K562 (cell line): Measurements from ENCODE around the gene TRNAU1AP. TPM values are rescaled to one million over a fixed set of nuclear protein-coding genes. Genes with fewer than 3 reads are reported as not detected.

Source experiments
- ATF3 ChIP-seq, 2 experiments: fragments of 450-650 bp in 1 of 2; sonication (generic) in 1 of 2; formaldehyde crosslinking in 1 of 2; IDR thresholded peaks in 1 of 2; conservative IDR thresholded peaks in 1 of 2; 2 replicates each; pipeline versions ENCODE4 v1.6.1 to v1.8.1; 2016 to 2023; ENCODE audit warnings: mild to moderate bottlenecking in 2 of 2, moderate library complexity in 2 of 2, inconsistent platforms in 1 of 2, missing genetic modification reagents in 1 of 2
- BRD4 ChIP-seq: fragments of 200-600 bp; sonication (generic); IDR thresholded peaks from 2 replicates; pipeline ENCODE4 v1.6.1; 2017; ENCODE audit warnings: inconsistent platforms
- BRF2 ChIP-seq: IDR thresholded peaks from 3 replicates; pipeline ENCODE4 v1.6.1; 2011; ENCODE audit warnings: borderline replicate concordance, mild to moderate bottlenecking; ENCODE audit not compliant: insufficient read length, insufficient read depth
- CREB1 ChIP-seq, 2 experiments: sonication (generic) in 1 of 2; formaldehyde crosslinking in 1 of 2; IDR thresholded peaks; 2 replicates each; pipeline versions ENCODE4 v1.6.1 to v1.8.0; 2012 to 2022; ENCODE audit warnings: inconsistent platforms in 1 of 2, mild to moderate bottlenecking in 1 of 2, missing genetic modification reagents in 1 of 2, moderate library complexity in 1 of 2
- DDX20 ChIP-seq: fragments of 450-650 bp; IDR thresholded peaks from 2 replicates; pipeline ENCODE4 v1.6.1; 2016; ENCODE audit warnings: missing genetic modification characterization, low read depth, mild to moderate bottlenecking, missing compliant biosample characterization, moderate library complexity
- ESRRB ChIP-seq: fragments of 250-450 bp; sonication (Bioruptor Pico); IDR thresholded peaks from 2 replicates; pipeline ENCODE4 v1.5.0; 2020; ENCODE audit warnings: mild to moderate bottlenecking, moderate library complexity, borderline replicate concordance
- FOXK2 ChIP-seq, 2 experiments: fragments of 450-650 bp; IDR thresholded peaks in 1 of 2; conservative IDR thresholded peaks in 1 of 2; 2 replicates each; pipeline ENCODE4 v1.6.1; 2016; ENCODE audit warnings: low read depth in 2 of 2, mild to moderate bottlenecking in 1 of 2
- GTF3C2 ChIP-seq: IDR thresholded peaks from 3 replicates; pipeline ENCODE4 v1.6.1; 2011; ENCODE audit warnings: borderline replicate concordance, mild to moderate bottlenecking, moderate library complexity; ENCODE audit not compliant: insufficient read length; ENCODE audit errors: extremely low read depth
- KLF6 ChIP-seq: fragments of 250-450 bp; sonication (Bioruptor Pico); IDR thresholded peaks from 2 replicates; pipeline ENCODE4 v1.4.0; 2020; ENCODE audit warnings: mild to moderate bottlenecking, moderate library complexity, borderline replicate concordance
- MCM5 ChIP-seq: fragments of 450-650 bp; IDR thresholded peaks from 2 replicates; pipeline ENCODE4 v1.6.1; 2016; ENCODE audit warnings: low read depth
- NCOA6 ChIP-seq: fragments of 450-650 bp; IDR thresholded peaks from 2 replicates; pipeline ENCODE4 v1.6.1; 2017; ENCODE audit warnings: mild to moderate bottlenecking
- NFE2 ChIP-seq: IDR thresholded peaks from 2 replicates; pipeline ENCODE4 v1.6.1; 2014; ENCODE audit warnings: antibody characterized with exemption, low read depth
- PATZ1 ChIP-seq: fragments of 250-450 bp; sonication (Bioruptor Pico); IDR thresholded peaks from 2 replicates; pipeline ENCODE4 v1.5.0; 2020; ENCODE audit warnings: mild to moderate bottlenecking, borderline replicate concordance
- PRPF4 ChIP-seq: fragments of 200-400 bp; formaldehyde crosslinking; IDR thresholded peaks from one replicate; pipeline ENCODE4 v1.6.1; 2017; ENCODE audit warnings: low read length, low read depth, mild to moderate bottlenecking; ENCODE audit not compliant: insufficient read depth, poor library complexity, severe bottlenecking
- SMARCC2 ChIP-seq: fragments of 450-650 bp; IDR thresholded peaks from 2 replicates; pipeline ENCODE4 v1.6.1; 2017; ENCODE audit warnings: antibody characterized with exemption, moderate library complexity, mild to moderate bottlenecking, low read depth
- ZC3H4 ChIP-seq: sonication (generic); formaldehyde crosslinking; IDR thresholded peaks from 2 replicates; pipeline ENCODE4 v1.9.0; 2021; ENCODE audit warnings: missing genetic modification reagents, borderline replicate concordance
- ZNF121 ChIP-seq: sonication (generic); formaldehyde crosslinking; conservative IDR thresholded peaks from 2 replicates; pipeline ENCODE4 v1.8.0; 2022; ENCODE audit warnings: missing genetic modification reagents
- ZNF133 ChIP-seq: fragments of 250-450 bp; sonication (Bioruptor Pico); IDR thresholded peaks from 2 replicates; pipeline ENCODE4 v1.4.0; 2020; ENCODE audit warnings: mild to moderate bottlenecking
- ZNF384 ChIP-seq: IDR thresholded peaks from 2 replicates; pipeline ENCODE4 v1.6.1; 2012; ENCODE audit warnings: low read depth, low read length, improper control_type of control experiment
- ZNF436 ChIP-seq: fragments of 250-450, 450-650 bp; sonication (Bioruptor Pico); formaldehyde crosslinking; IDR thresholded peaks from 2 replicates; pipeline ENCODE4 v1.7.0; 2020; ENCODE audit warnings: mild to moderate bottlenecking
- ZNF76 ChIP-seq: fragments of 250-450 bp; sonication (Bioruptor Pico); IDR thresholded peaks from 2 replicates; pipeline ENCODE4 v1.4.0; 2020; ENCODE audit warnings: mild to moderate bottlenecking, moderate library complexity, borderline replicate concordance
- polyA plus RNA-seq, 8 experiments: library from polyadenylated mRNA; depleted of rRNA in 4 of 8; stranded (reverse) in 5 of 8; unstranded in 3 of 8; fragments of >200 nt; fragmentation: Nextera tagmentation in 2 of 8; fragmentation: Illumina TruSeq in 1 of 8; extraction: Ambion mirVana in 2 of 8; extraction: Trizol in 1 of 8; gene quantifications; 2 replicates each; pipeline versions ENCODE4 v1.2.1 to v1.2.3, GENCODE V29; 2011 to 2014; ENCODE audit warnings: inconsistent platforms in 1 of 8, missing spikeins in 1 of 8
- total RNA-seq, 7 experiments: library from RNA; depleted of rRNA in 6 of 7; stranded (reverse); fragments of >200 nt in 6 of 7; fragmentation: Illumina TruSeq in 2 of 7; extraction: Trizol in 2 of 7; gene quantifications; 2 replicates each; pipeline versions ENCODE4 v1.2.1 to v1.2.3, GENCODE V29; 2011 to 2021; ENCODE audit warnings: low replicate concordance in 1 of 7

Gene TRNAU1AP
- total and polyA plus RNA-seq, 9 of the 15 experiments (the other 6 are each of a cell fraction or from before 2014, with no cell fraction given): 34.9 to 110 (median 46.3) TPM

- TF ChIP-seq GTF3C2 (no peak), ZNF436 (CRISPR knock-in tag) (0 out of 2 replicates have a peak, but pooled peaks have one; percentile 2), ZNF76 (CRISPR knock-in tag) (no peak), DDX20 (no peak), PATZ1 (CRISPR knock-in tag) (no peak; the same call in 1 of the 2 replicates), ZNF384 (no peak), ESRRB (CRISPR knock-in tag) (no peak; the same call in 1 of the 2 replicates), BRD4 (0 out of 2 replicates have a peak, but pooled peaks have one; percentile 0), CREB1 (IDR thresholded peaks at IDR 0.05) (peak; percentile 33; the same call in 1 of the 2 replicates), CREB1 (CRISPR knock-in tag; IDR thresholded peaks at IDR 0.05) (no peak), NCOA6 (peak; percentile 58), ATF3 (IDR thresholded peaks at IDR 0.05) (no peak), ATF3 (CRISPR knock-in tag; conservative IDR thresholded peaks at IDR 0.05) (no peak), ZNF121 (CRISPR knock-in tag) (no peak), SMARCC2 (no peak), PRPF4 (no peak), ZC3H4 (CRISPR knock-in tag) (no peak), BRF2 (no peak), FOXK2 (conservative IDR thresholded peaks at IDR 0.05 in 1 of 2, IDR thresholded peaks at IDR 0.05 in 1 of 2; ENCODE audit: low read depth in 2 of 2) (no peak), MCM5 (no peak), NFE2 (no peak), KLF6 (CRISPR knock-in tag) (no peak), ZNF133 (CRISPR knock-in tag) (no peak)
Observed at GRCh38 chr1:28509705-28510272, 43.1 kb upstream of the TRNAU1AP start (continued).
